ENCODE results near the gene ARHGEF1.

- TF ChIP-seq, protein P1, sequence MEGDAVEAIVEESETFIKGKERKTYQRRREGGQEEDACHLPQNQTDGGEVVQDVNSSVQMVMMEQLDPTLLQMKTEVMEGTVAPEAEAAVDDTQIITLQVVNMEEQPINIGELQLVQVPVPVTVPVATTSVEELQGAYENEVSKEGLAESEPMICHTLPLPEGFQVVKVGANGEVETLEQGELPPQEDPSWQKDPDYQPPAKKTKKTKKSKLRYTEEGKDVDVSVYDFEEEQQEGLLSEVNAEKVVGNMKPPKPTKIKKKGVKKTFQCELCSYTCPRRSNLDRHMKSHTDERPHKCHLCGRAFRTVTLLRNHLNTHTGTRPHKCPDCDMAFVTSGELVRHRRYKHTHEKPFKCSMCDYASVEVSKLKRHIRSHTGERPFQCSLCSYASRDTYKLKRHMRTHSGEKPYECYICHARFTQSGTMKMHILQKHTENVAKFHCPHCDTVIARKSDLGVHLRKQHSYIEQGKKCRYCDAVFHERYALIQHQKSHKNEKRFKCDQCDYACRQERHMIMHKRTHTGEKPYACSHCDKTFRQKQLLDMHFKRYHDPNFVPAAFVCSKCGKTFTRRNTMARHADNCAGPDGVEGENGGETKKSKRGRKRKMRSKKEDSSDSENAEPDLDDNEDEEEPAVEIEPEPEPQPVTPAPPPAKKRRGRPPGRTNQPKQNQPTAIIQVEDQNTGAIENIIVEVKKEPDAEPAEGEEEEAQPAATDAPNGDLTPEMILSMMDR (optimal IDR thresholded peaks at IDR 0.05 in 1 of 3, IDR thresholded peaks at IDR 0.05 in 1 of 3, conservative IDR thresholded peaks at IDR 0.05 in 1 of 3; ENCODE audit: extremely low read depth in 1 of 3, insufficient read depth in 2 of 3, low read length in 3 of 3): no peak
- TF ChIP-seq EZH2 (IDR thresholded peaks at IDR 0.05; ENCODE audit: low read length): peak; percentile 100
These were observed 29.1 kb downstream of the ARHGEF1 start for GRCh38 chr19:41911889-41912731.
